ENCODE results near the gene PIH1D1. TPM values are rescaled to one million over a fixed set of nuclear protein-coding genes. Genes with fewer than 3 reads are reported as not detected.

Gene PIH1D1
- total RNA-seq, 1 donor from 2014 or later: 133 TPM

GRCh38 chr19:49420227-49420626, 31.4 kb downstream of the PIH1D1 start:
- Histone ChIP-seq H3K4me2 (no peak overlapping the region), H3F3A (ENCODE audit: low read depth) (peaks cover 37% of the 10 kb centered on the region), H3K9ac (no peak overlapping the region), H3K79me2 (ENCODE audit: low read depth) (no peaks in the 10 kb centered on the region), H4K20me1 (ENCODE audit: low read depth) (peaks cover 7% of the 10 kb centered on the region), H3K27ac (no peak overlapping the region), H3K9me3 (ENCODE audit: low read depth) (no peaks in the 10 kb centered on the region), H3K27me3 (peaks cover 67% of the 10 kb centered on the region), H3K4me3 (no peak overlapping the region), H3K36me3 (no peaks in the 10 kb centered on the region), H2AFZ (replicated peaks) (no peak overlapping the region), H3K4me1 (peaks cover 37% of the 10 kb centered on the region)
- Mint-ChIP-seq H3K4me1 (peaks cover 40% of the 10 kb centered on the region), H3K4me3 (no peak overlapping the region), H3K36me3 (no peaks in the 10 kb centered on the region), H3K27ac (no peak overlapping the region), H3K9me3 (peaks cover 2% of the 10 kb centered on the region), H3K27me3 (ENCODE audit: insufficient read depth, low read depth) (peaks cover 78% of the 10 kb centered on the region)
- no peak for DNase-seq (ENCODE audit: low spot score)
- no peak for TF ChIP-seq EZH2phosphoT487 (IDR thresholded peaks at IDR 0.05)
- TF ChIP-seq, protein P1, sequence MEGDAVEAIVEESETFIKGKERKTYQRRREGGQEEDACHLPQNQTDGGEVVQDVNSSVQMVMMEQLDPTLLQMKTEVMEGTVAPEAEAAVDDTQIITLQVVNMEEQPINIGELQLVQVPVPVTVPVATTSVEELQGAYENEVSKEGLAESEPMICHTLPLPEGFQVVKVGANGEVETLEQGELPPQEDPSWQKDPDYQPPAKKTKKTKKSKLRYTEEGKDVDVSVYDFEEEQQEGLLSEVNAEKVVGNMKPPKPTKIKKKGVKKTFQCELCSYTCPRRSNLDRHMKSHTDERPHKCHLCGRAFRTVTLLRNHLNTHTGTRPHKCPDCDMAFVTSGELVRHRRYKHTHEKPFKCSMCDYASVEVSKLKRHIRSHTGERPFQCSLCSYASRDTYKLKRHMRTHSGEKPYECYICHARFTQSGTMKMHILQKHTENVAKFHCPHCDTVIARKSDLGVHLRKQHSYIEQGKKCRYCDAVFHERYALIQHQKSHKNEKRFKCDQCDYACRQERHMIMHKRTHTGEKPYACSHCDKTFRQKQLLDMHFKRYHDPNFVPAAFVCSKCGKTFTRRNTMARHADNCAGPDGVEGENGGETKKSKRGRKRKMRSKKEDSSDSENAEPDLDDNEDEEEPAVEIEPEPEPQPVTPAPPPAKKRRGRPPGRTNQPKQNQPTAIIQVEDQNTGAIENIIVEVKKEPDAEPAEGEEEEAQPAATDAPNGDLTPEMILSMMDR (IDR thresholded peaks at IDR 0.05): no peak
- no peak for TF ChIP-seq EZH2 (IDR thresholded peaks at IDR 0.05)

GRCh38 chr19:49419173-49419572, 32.4 kb downstream of the PIH1D1 start:
- Mint-ChIP-seq H3K9me3 (peaks cover 2% of the 10 kb centered on the region), H3K4me3 (no peak overlapping the region), H3K27ac (no peak overlapping the region), H3K27me3 (ENCODE audit: insufficient read depth, low read depth) (peaks cover 69% of the 10 kb centered on the region), H3K36me3 (no peaks in the 10 kb centered on the region), H3K4me1 (peaks cover 41% of the 10 kb centered on the region)
- DNase-seq (ENCODE audit: low spot score): no peak
- Histone ChIP-seq H3K27ac (no peak overlapping the region), H3K9me3 (ENCODE audit: low read depth) (no peaks in the 10 kb centered on the region), H3K9ac (no peak overlapping the region), H2AFZ (replicated peaks) (no peak overlapping the region), H3K27me3 (peaks cover 57% of the 10 kb centered on the region), H3K4me3 (no peak overlapping the region), H3K4me1 (peaks cover 39% of the 10 kb centered on the region), H3K36me3 (no peaks in the 10 kb centered on the region), H3K79me2 (ENCODE audit: low read depth) (no peaks in the 10 kb centered on the region), H3F3A (ENCODE audit: low read depth) (peaks cover 36% of the 10 kb centered on the region), H3K4me2 (no peak overlapping the region), H4K20me1 (ENCODE audit: low read depth) (peaks cover 7% of the 10 kb centered on the region)
- TF ChIP-seq, protein P1 (IDR thresholded peaks at IDR 0.05): no peak

- H3K4me3 Mint-ChIP-seq: no peak overlapping the region
- peaks cover 2% of the 10 kb centered on the region for H3K9me3 Mint-ChIP-seq
- peaks cover 50% of the 10 kb centered on the region for H3K27me3 ChIP-seq
- no peak overlapping the region for H3K9ac ChIP-seq
- no peak overlapping the region for H3K4me3 ChIP-seq
- no peaks in the 10 kb centered on the region for H3K9me3 ChIP-seq (ENCODE audit: low read depth)
- no peaks in the 10 kb centered on the region for H3K79me2 ChIP-seq (ENCODE audit: low read depth)
- no peak overlapping the region for H3K27ac Mint-ChIP-seq
- TF ChIP-seq, protein P1 (IDR thresholded peaks at IDR 0.05): no peak
- H2AFZ ChIP-seq (replicated peaks): no peak overlapping the region
- peaks cover 37% of the 10 kb centered on the region for H3K4me1 ChIP-seq
- H3K27me3 Mint-ChIP-seq (ENCODE audit: insufficient read depth, low read depth): peaks cover 63% of the 10 kb centered on the region
- no peaks in the 10 kb centered on the region for H3K36me3 ChIP-seq
- peaks cover 29% of the 10 kb centered on the region for H3F3A ChIP-seq (ENCODE audit: low read depth)
- no peak overlapping the region for H3K4me2 ChIP-seq
- no peak overlapping the region for H3K27ac ChIP-seq
- peaks cover 37% of the 10 kb centered on the region for H3K4me1 Mint-ChIP-seq
- H4K20me1 ChIP-seq (ENCODE audit: low read depth): peaks cover 7% of the 10 kb centered on the region
- H3K36me3 Mint-ChIP-seq: no peaks in the 10 kb centered on the region
- no peak for DNase-seq (ENCODE audit: low spot score)
Measured at GRCh38 chr19:49418511-49418910, 33.1 kb downstream of the PIH1D1 start.
